Measurements from ENCODE around the gene P2RY2.

GRCh38 chr11:73217131-73217809 is 811 bp upstream of the P2RY2 start:
- TF ChIP-seq, protein P1, sequence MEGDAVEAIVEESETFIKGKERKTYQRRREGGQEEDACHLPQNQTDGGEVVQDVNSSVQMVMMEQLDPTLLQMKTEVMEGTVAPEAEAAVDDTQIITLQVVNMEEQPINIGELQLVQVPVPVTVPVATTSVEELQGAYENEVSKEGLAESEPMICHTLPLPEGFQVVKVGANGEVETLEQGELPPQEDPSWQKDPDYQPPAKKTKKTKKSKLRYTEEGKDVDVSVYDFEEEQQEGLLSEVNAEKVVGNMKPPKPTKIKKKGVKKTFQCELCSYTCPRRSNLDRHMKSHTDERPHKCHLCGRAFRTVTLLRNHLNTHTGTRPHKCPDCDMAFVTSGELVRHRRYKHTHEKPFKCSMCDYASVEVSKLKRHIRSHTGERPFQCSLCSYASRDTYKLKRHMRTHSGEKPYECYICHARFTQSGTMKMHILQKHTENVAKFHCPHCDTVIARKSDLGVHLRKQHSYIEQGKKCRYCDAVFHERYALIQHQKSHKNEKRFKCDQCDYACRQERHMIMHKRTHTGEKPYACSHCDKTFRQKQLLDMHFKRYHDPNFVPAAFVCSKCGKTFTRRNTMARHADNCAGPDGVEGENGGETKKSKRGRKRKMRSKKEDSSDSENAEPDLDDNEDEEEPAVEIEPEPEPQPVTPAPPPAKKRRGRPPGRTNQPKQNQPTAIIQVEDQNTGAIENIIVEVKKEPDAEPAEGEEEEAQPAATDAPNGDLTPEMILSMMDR (IDR thresholded peaks at IDR 0.05; ENCODE audit: low read depth, low read length) = no peak
- no peak for TF ChIP-seq EZH2phosphoT487 (IDR thresholded peaks at IDR 0.05; ENCODE audit: low read depth)
